H9 (cell line): ENCODE data around the gene STRA6. TPM values are rescaled to one million over a fixed set of nuclear protein-coding genes. Genes with fewer than 3 reads are reported as not detected.

Experiments used
- DNase-seq: peaks from one replicate; pipeline ENCODE4 v3.0.0-alpha.2; 2017
- H2AFZ ChIP-seq: one replicate; pipeline ENCODE4 v1.6.1; 2013; ENCODE audit warnings: mild to moderate bottlenecking, low read length, control low read depth, moderate library complexity
- H2AK5ac ChIP-seq: 2 replicates; pipeline ENCODE4 v1.6.1; 2013; ENCODE audit warnings: low read length, control low read depth, mixed read lengths; ENCODE audit not compliant: insufficient read length
- H2BK120ac ChIP-seq: one replicate; pipeline ENCODE4 v1.6.1; 2013; ENCODE audit warnings: low read depth, mild to moderate bottlenecking, low read length, control low read depth, inconsistent platforms; ENCODE audit not compliant: poor library complexity, severe bottlenecking
- H2BK12ac ChIP-seq: 2 replicates; pipeline ENCODE4 v1.6.1; 2013; ENCODE audit warnings: low read length, control low read depth, mixed read lengths, low read depth; ENCODE audit not compliant: insufficient read length
- H2BK15ac ChIP-seq: 2 replicates; pipeline ENCODE4 v1.6.1; 2013; ENCODE audit warnings: low read depth, low read length, control low read depth
- H2BK20ac ChIP-seq: one replicate; pipeline ENCODE4 v1.6.1; 2013; ENCODE audit warnings: low read depth, mild to moderate bottlenecking, low read length, control low read depth, inconsistent platforms; ENCODE audit not compliant: poor library complexity, severe bottlenecking
- H2BK5ac ChIP-seq: 2 replicates; pipeline ENCODE4 v1.6.1; 2013; ENCODE audit warnings: low read length, control low read depth, mixed read lengths; ENCODE audit not compliant: insufficient read length
- H3K14ac ChIP-seq: 2 replicates; pipeline ENCODE4 v1.6.1; 2013; ENCODE audit warnings: low read length, control low read depth; ENCODE audit not compliant: insufficient read depth
- H3K18ac ChIP-seq: 2 replicates; pipeline ENCODE4 v1.6.1; 2013; ENCODE audit warnings: low read depth, mild to moderate bottlenecking, mixed read lengths, low read length, control low read depth; ENCODE audit not compliant: insufficient read length
- H3K23ac ChIP-seq: 2 replicates; pipeline ENCODE4 v1.6.1; 2013; ENCODE audit warnings: low read length, control low read depth, mixed read lengths, low read depth; ENCODE audit not compliant: insufficient read length
- H3K23me2 ChIP-seq: 2 replicates; pipeline ENCODE4 v1.6.1; 2013; ENCODE audit warnings: low read depth, mild to moderate bottlenecking, mixed read lengths, low read length, control low read depth; ENCODE audit not compliant: insufficient read length, poor library complexity, severe bottlenecking
- H3K27ac ChIP-seq: 2 replicates; pipeline ENCODE4 v1.5.1; 2013; ENCODE audit warnings: low read length, control low read depth, mixed read lengths, low read depth; ENCODE audit not compliant: insufficient read length
- H3K27me3 ChIP-seq: 2 replicates; pipeline ENCODE4 v1.6.1; 2013; ENCODE audit warnings: low read length, control low read depth, inconsistent platforms; ENCODE audit not compliant: insufficient read depth
- H3K4ac ChIP-seq: 2 replicates; pipeline ENCODE4 v1.6.1; 2013; ENCODE audit warnings: low read depth, mild to moderate bottlenecking, control low read depth, inconsistent platforms, low read length, moderate library complexity
- H3K4me1 ChIP-seq: 2 replicates; pipeline ENCODE4 v1.6.1; 2013; ENCODE audit warnings: low read length, control low read depth, inconsistent platforms; ENCODE audit not compliant: insufficient read depth
- H3K4me2 ChIP-seq: 2 replicates; pipeline ENCODE4 v1.6.1; 2013; ENCODE audit warnings: low read length, control low read depth, mixed read lengths; ENCODE audit not compliant: insufficient read length, insufficient read depth
- H3K56ac ChIP-seq: 2 replicates; pipeline ENCODE4 v1.6.1; 2013; ENCODE audit warnings: low read depth, mild to moderate bottlenecking, mixed read lengths, low read length, control low read depth; ENCODE audit not compliant: insufficient read length
- H3K79me1 ChIP-seq: 2 replicates; pipeline ENCODE4 v1.6.1; 2013; ENCODE audit warnings: low read depth, mild to moderate bottlenecking, moderate library complexity, low read length, control low read depth, inconsistent platforms; ENCODE audit not compliant: insufficient read depth, poor library complexity, severe bottlenecking
- H3K79me2 ChIP-seq: 2 replicates; pipeline ENCODE4 v1.6.1; 2013; ENCODE audit warnings: low read length, control low read depth, inconsistent platforms; ENCODE audit not compliant: insufficient read depth
- H3K9ac ChIP-seq: 2 replicates; pipeline ENCODE4 v1.6.1; 2013; ENCODE audit warnings: low read length, control low read depth, mixed read lengths; ENCODE audit not compliant: insufficient read length; ENCODE audit errors: extremely low read depth
- H3K9me3 ChIP-seq: one replicate; pipeline ENCODE4 v1.6.1; 2013; ENCODE audit warnings: low read depth, low read length, inconsistent platforms; ENCODE audit not compliant: control insufficient read depth
- H3T11ph ChIP-seq: one replicate; pipeline ENCODE4 v1.6.1; 2013; ENCODE audit warnings: mild to moderate bottlenecking, low read length, control low read depth, inconsistent platforms
- H4K20me1 ChIP-seq: one replicate; pipeline ENCODE4 v1.6.1; 2013; ENCODE audit not compliant: control insufficient read depth, insufficient read length, insufficient read depth
- H4K5ac ChIP-seq: 2 replicates; pipeline ENCODE4 v1.6.1; 2013; ENCODE audit warnings: low read depth, mild to moderate bottlenecking, mixed read lengths, low read length, control low read depth; ENCODE audit not compliant: insufficient read length
- H4K8ac ChIP-seq: replicated peaks from 2 replicates; pipeline ENCODE4 v1.6.1; 2013; ENCODE audit warnings: low read length, control low read depth, mixed read lengths, low read depth; ENCODE audit not compliant: insufficient read length
- H4K91ac ChIP-seq: 2 replicates; pipeline ENCODE4 v1.6.1; 2013; ENCODE audit warnings: low read depth, mild to moderate bottlenecking, moderate library complexity, mixed read lengths, low read length, control low read depth; ENCODE audit not compliant: insufficient read length
- H3K27ac Mint-ChIP-seq, 3 experiments: 2 replicates in 2 of 3; 3 replicates in 1 of 3; pipeline ENCODE4 v1.8.0; 2020 to 2021; ENCODE audit warnings: mixed read lengths in 3 of 3, mild to moderate bottlenecking in 1 of 3, moderate library complexity in 1 of 3
- H3K27me3 Mint-ChIP-seq: 2 replicates; pipeline ENCODE4 v1.8.0; 2021; ENCODE audit warnings: low read depth, mild to moderate bottlenecking, moderate library complexity, mixed read lengths
- H3K36me3 Mint-ChIP-seq, 3 experiments: 2 replicates in 2 of 3; 3 replicates in 1 of 3; pipeline ENCODE4 v1.8.0; 2020 to 2021; ENCODE audit warnings: low read depth in 3 of 3, mixed read lengths in 3 of 3; ENCODE audit not compliant: insufficient read depth in 1 of 3
- H3K4me1 Mint-ChIP-seq, 2 experiments: 2 replicates each; pipeline ENCODE4 v1.8.0; 2020; ENCODE audit warnings: mixed read lengths in 2 of 2
- H3K4me3 Mint-ChIP-seq, 2 experiments: 2 replicates in 1 of 2; 3 replicates in 1 of 2; pipeline ENCODE4 v1.8.0; 2020 to 2021; ENCODE audit warnings: mild to moderate bottlenecking in 2 of 2, mixed read lengths in 2 of 2, moderate library complexity in 1 of 2
- H3K9me3 Mint-ChIP-seq, 2 experiments: 2 replicates in 1 of 2; 3 replicates in 1 of 2; pipeline ENCODE4 v1.8.0; 2020; ENCODE audit warnings: mild to moderate bottlenecking in 2 of 2, mixed read lengths in 2 of 2, moderate library complexity in 1 of 2
- CTCF ChIP-seq: fragments of 200-600 bp; sonication (generic); conservative IDR thresholded peaks from 3 replicates; pipeline ENCODE4 v1.8.0; 2021; ENCODE audit warnings: antibody characterized with exemption, mild to moderate bottlenecking
- WGBS: extraction: QIAGEN DNeasy Blood & Tissue Kit; methylation state at CpG from one replicate; pipeline ENCODE4 v1.1.7; 2013; ENCODE audit warnings: missing lambda C conversion rate, low lambda C conversion rate, mixed read lengths; ENCODE audit not compliant: insufficient read length; ENCODE audit errors: extremely low coverage; 5-methylcytosine and 5-hydroxymethylcytosine counted together
- total RNA-seq: library from RNA; stranded (reverse); gene quantifications from 2 replicates; pipeline ENCODE4 v1.2.1, GENCODE V29; 2021

STRA6 gene
- total RNA-seq, 1 experiment from 2014 or later, result 12.8 TPM

- Histone ChIP-seq H3K4me1 (peaks cover 23% of the 10 kb centered on the region; the same call in 1 of the 2 replicates), H4K5ac (no peak overlapping the region), H3K4me2 (no peak overlapping the region), H3K4ac (no peak overlapping the region), H3K56ac (no peak overlapping the region), H2BK15ac (no peak overlapping the region), H4K91ac (no peak overlapping the region), H2AFZ (no peak overlapping the region), H3K27ac (no peak overlapping the region), H3K9ac (no peak overlapping the region), H2BK5ac (no peak overlapping the region), H2BK120ac (no peak overlapping the region), H3K79me1 (no peaks in the 10 kb centered on the region), H3K79me2 (no peaks in the 10 kb centered on the region), H4K20me1 (no peaks in the 10 kb centered on the region), H2BK20ac (no peak overlapping the region), H3K23ac (no peak overlapping the region), H3K27me3 (no peaks in the 10 kb centered on the region), H3K14ac (no peak overlapping the region), H3K23me2 (peaks cover 18% of the 10 kb centered on the region), H4K8ac (no peak overlapping the region), H3K9me3 (no peaks in the 10 kb centered on the region), H2AK5ac (no peak overlapping the region), H3K18ac (no peak overlapping the region), H2BK12ac (no peak overlapping the region), H3T11ph (no peak overlapping the region)
- no peaks in the 10 kb centered on the region for H3K9me3 Mint-ChIP-seq
- peaks cover 7 to 10% (median 9%) of the 10 kb centered on the region in 3 experiments; a peak in 6 of 7 replicates for H3K36me3 Mint-ChIP-seq
- DNase-seq, result no peak
- H3K27ac Mint-ChIP-seq, result no peak overlapping the region
- peaks cover 52% of the 10 kb centered on the region for H3K27me3 Mint-ChIP-seq
- no peak for TF ChIP-seq CTCF
- WGBS, result no CpG with 5 or more reads among the region's 4 CpGs
- H3K4me3 Mint-ChIP-seq, result no peak overlapping the region
- peaks cover 71 to 79% of the 10 kb centered on the region in 2 experiments for H3K4me1 Mint-ChIP-seq
Observed at GRCh38 chr15:74205582-74205947, 3.0 kb upstream of the STRA6 start.
